HepG2 (cell line): ENCODE data around the gene SLTM. TPM values are rescaled to one million over a fixed set of nuclear protein-coding genes. Genes with fewer than 3 reads are reported as not detected.

Source experiments
- FOSL1 ChIP-seq: sonication (generic); formaldehyde crosslinking; IDR thresholded peaks from 2 replicates; pipeline ENCODE4 v1.9.0; 2021; ENCODE audit warnings: missing genetic modification reagents, borderline replicate concordance
- GATAD2A ChIP-seq: IDR thresholded peaks from 2 replicates; pipeline ENCODE4 v1.6.1; 2016
- HDAC6 ChIP-seq: fragments of 200-600 bp; sonication (generic); IDR thresholded peaks from 2 replicates; pipeline ENCODE4 v1.7.0; 2017; ENCODE audit warnings: mild to moderate bottlenecking, antibody characterized with exemption, low read length, low read depth
- HIVEP1 ChIP-seq: sonication (generic); formaldehyde crosslinking; IDR thresholded peaks from 2 replicates; pipeline ENCODE4 v1.4.0; 2020; ENCODE audit warnings: mild to moderate bottlenecking, missing genetic modification reagents
- HOXA7 ChIP-seq: sonication (generic); formaldehyde crosslinking; IDR thresholded peaks from 2 replicates; pipeline ENCODE4 v1.8.1; 2022; ENCODE audit warnings: mild to moderate bottlenecking, missing genetic modification reagents, moderate library complexity
- MED8 ChIP-seq: sonication (generic); formaldehyde crosslinking; IDR thresholded peaks from 2 replicates; pipeline ENCODE4 v1.8.1; 2023; ENCODE audit warnings: mild to moderate bottlenecking, missing genetic modification reagents; ENCODE audit not compliant: insufficient replicate concordance
- MEIS1 ChIP-seq: sonication (generic); formaldehyde crosslinking; IDR thresholded peaks from 2 replicates; pipeline ENCODE4 v1.9.0; 2021; ENCODE audit warnings: mild to moderate bottlenecking, missing genetic modification reagents, moderate library complexity, borderline replicate concordance
- PCBP1 ChIP-seq: fragments of 200-400 bp; formaldehyde crosslinking; IDR thresholded peaks from 2 replicates; pipeline ENCODE4 v1.6.1; 2017; ENCODE audit warnings: mild to moderate bottlenecking, low read depth, low read length, borderline replicate concordance
- PLSCR1 ChIP-seq: sonication (generic); formaldehyde crosslinking; IDR thresholded peaks from 2 replicates; pipeline ENCODE4 v1.5.0; 2020; ENCODE audit warnings: missing genetic modification reagents, mild to moderate bottlenecking, borderline replicate concordance
- SP1 ChIP-seq, 2 experiments: fragments of 450-650 bp in 1 of 2; sonication (generic) in 1 of 2; formaldehyde crosslinking in 1 of 2; IDR thresholded peaks; 2 replicates each; pipeline versions ENCODE4 v1.4.0 to v1.6.1; 2016 to 2020; ENCODE audit warnings: missing genetic modification reagents in 1 of 2
- ZBTB42 ChIP-seq: sonication (generic); formaldehyde crosslinking; IDR thresholded peaks from 2 replicates; pipeline ENCODE4 v1.5.0; 2020; ENCODE audit warnings: mild to moderate bottlenecking, missing genetic modification reagents
- ZBTB46 ChIP-seq: sonication (generic); formaldehyde crosslinking; IDR thresholded peaks from 2 replicates; pipeline ENCODE4 v1.4.0; 2020; ENCODE audit warnings: mild to moderate bottlenecking, missing genetic modification reagents, borderline replicate concordance
- ZEB1 ChIP-seq: IDR thresholded peaks from 2 replicates; pipeline ENCODE4 v1.6.1; 2012; ENCODE audit warnings: mild to moderate bottlenecking, low read depth, inconsistent platforms; ENCODE audit not compliant: insufficient replicate concordance
- ZNF318 ChIP-seq: sonication (generic); formaldehyde crosslinking; IDR thresholded peaks from 2 replicates; pipeline ENCODE4 v1.4.0; 2020; ENCODE audit warnings: mild to moderate bottlenecking, missing genetic modification reagents
- ZNF329 ChIP-seq: sonication (generic); formaldehyde crosslinking; IDR thresholded peaks from 2 replicates; pipeline ENCODE4 v1.9.0; 2021; ENCODE audit warnings: low read depth, mild to moderate bottlenecking, missing genetic modification reagents
- ZNF788 ChIP-seq: sonication (generic); formaldehyde crosslinking; IDR thresholded peaks from 2 replicates; pipeline ENCODE4 v1.5.0; 2020; ENCODE audit warnings: mild to moderate bottlenecking, missing genetic modification reagents, borderline replicate concordance
- polyA plus RNA-seq, 8 experiments: library from polyadenylated mRNA; depleted of rRNA in 3 of 8; stranded (reverse) in 7 of 8; unstranded in 1 of 8; fragments of >200 nt; fragmentation: Illumina TruSeq in 4 of 8; extraction: Trizol in 4 of 8; gene quantifications; 2 replicates each; pipeline versions ENCODE4 v1.2.1 to v1.2.3, GENCODE V29; 2011 to 2016; ENCODE audit warnings: low read depth in 4 of 8, missing spikeins in 1 of 8, mixed read lengths in 1 of 8; ENCODE audit not compliant: insufficient read depth in 1 of 8
- total RNA-seq, 5 experiments: library from RNA; depleted of rRNA; stranded (reverse); fragments of >200 nt; fragmentation: Illumina TruSeq; extraction: Trizol; gene quantifications; 2 replicates each; pipeline ENCODE4 v1.2.3, GENCODE V29; 2016; ENCODE audit warnings: low read depth in 1 of 5

The SLTM gene
- total and polyA plus RNA-seq, 2 of the 13 experiments (the other 11 are each of a cell fraction or from before 2014, with no cell fraction given): 22.0 to 64.2 TPM

GRCh38 chr15:58933281-58934113 lies at the start of gene SLTM (continued):
- TF ChIP-seq ZEB1 (no peak), PCBP1 (no peak), ZNF788 (CRISPR knock-in tag) (peak; percentile 72), HOXA7 (CRISPR knock-in tag) (no peak), ZBTB46 (no peak), GATAD2A (peak; percentile 34), MEIS1 (CRISPR knock-in tag) (no peak), ZBTB42 (CRISPR knock-in tag) (no peak), HIVEP1 (CRISPR knock-in tag) (peak; percentile 55; the same call in 1 of the 2 replicates), FOSL1 (CRISPR knock-in tag) (0 out of 2 replicates have a peak, but pooled peaks have one; percentile 40), HDAC6 (no peak), ZNF318 (CRISPR knock-in tag) (peak; percentile 30; the same call in 1 of the 2 replicates), ZNF329 (CRISPR knock-in tag) (no peak; the same call in 1 of the 2 replicates), SP1 (IDR thresholded peaks at IDR 0.05) (no peak), SP1 (CRISPR knock-in tag; IDR thresholded peaks at IDR 0.05) (no peak), PLSCR1 (CRISPR knock-in tag) (no peak), MED8 (CRISPR knock-in tag) (no peak)
